Left lung (tissue), 10 donors: ENCODE measurements around the gene FOXRED1. TPM values are rescaled to one million over a fixed set of nuclear protein-coding genes. Genes with fewer than 3 reads are reported as not detected.

Source experiments
- ATAC-seq: fragments of 200-7000 bp; cut with Tn5 transposase; one replicate; pipeline ENCODE4 v1.9.1; 2020; ENCODE audit warnings: moderate library complexity
- DNase-seq, 4 donors: peaks; one replicate each; pipeline ENCODE4 v3.0.0-alpha.2; 2013 to 2020
- H3K27ac ChIP-seq, 2 donors: fragments of 200-600 bp; sonication (generic) in 1 of 2; one replicate each; pipeline versions ENCODE4 v1.5.0 to v1.8.0; 2020 to 2021
- H3K27me3 ChIP-seq, 2 donors: fragments of 200-600 bp; sonication (generic) in 1 of 2; one replicate each; pipeline versions ENCODE4 v1.5.0 to v1.8.0; 2020 to 2021
- H3K36me3 ChIP-seq, 2 donors: fragments of 200-600 bp; sonication (generic) in 1 of 2; one replicate each; pipeline versions ENCODE4 v1.5.0 to v1.8.0; 2020 to 2021
- H3K4me1 ChIP-seq, 2 donors: fragments of 200-600 bp; one replicate each; pipeline ENCODE4 v1.8.0; 2021
- H3K4me3 ChIP-seq, 2 donors: fragments of 200-600 bp; sonication (generic) in 1 of 2; one replicate each; pipeline versions ENCODE4 v1.5.0 to v1.8.0; 2020 to 2021; ENCODE audit warnings: mild to moderate bottlenecking in 1 of 2
- H3K9me3 ChIP-seq, 2 donors: fragments of 200-600 bp; sonication (generic) in 1 of 2; one replicate each; pipeline versions ENCODE4 v1.5.0 to v1.8.0; 2020 to 2021
- intact Hi-C, 2 donors: fragments of 100-400 bp; cut with DNase I; formaldehyde crosslinking; loops; one replicate each; pipeline versions ENCODE4 v1.11.2 to v1.14.2; 2022
- polyA plus RNA-seq, 6 donors: library from polyadenylated mRNA; unstranded; fragments of 120-200 nt; gene quantifications; one replicate each; pipeline ENCODE4 v1.2.1, GENCODE V29; 2013; ENCODE audit not compliant: insufficient read length in 6 of 6
- total RNA-seq, 2 donors: library from RNA; stranded (reverse); fragmentation: NEBNext Ultra II Directional; extraction: Animal tissue kit (Norgen Biotek cat#: 25700); gene quantifications; one replicate each; pipeline ENCODE4 v1.2.1, GENCODE V29; 2021
- TF ChIP-seq, protein P1 (sequence below), 2 donors: fragments of 200-600 bp; sonication (generic) in 1 of 2; IDR thresholded peaks; one replicate each; pipeline versions ENCODE4 v1.5.0 to v1.8.0; 2021; ENCODE audit warnings: antibody characterized with exemption in 2 of 2
- donor health status: DM: no; HTN: yes; CAD: no.
- donor health status: DM: no; HTN: no; CAD: no.

Gene FOXRED1
- total and polyA plus RNA-seq, 8 donors = 19.6 to 59.7 (median 45.5) TPM

GRCh38 chr11:126322996-126323395 is 54.0 kb downstream of the FOXRED1 start:
- intact Hi-C loops = no loop called here
- H3K27me3 ChIP-seq = no peaks in the 10 kb centered on the region
- H3K9me3 ChIP-seq = no peaks in the 10 kb centered on the region
- no peak for DNase-seq
- TF ChIP-seq, protein P1, sequence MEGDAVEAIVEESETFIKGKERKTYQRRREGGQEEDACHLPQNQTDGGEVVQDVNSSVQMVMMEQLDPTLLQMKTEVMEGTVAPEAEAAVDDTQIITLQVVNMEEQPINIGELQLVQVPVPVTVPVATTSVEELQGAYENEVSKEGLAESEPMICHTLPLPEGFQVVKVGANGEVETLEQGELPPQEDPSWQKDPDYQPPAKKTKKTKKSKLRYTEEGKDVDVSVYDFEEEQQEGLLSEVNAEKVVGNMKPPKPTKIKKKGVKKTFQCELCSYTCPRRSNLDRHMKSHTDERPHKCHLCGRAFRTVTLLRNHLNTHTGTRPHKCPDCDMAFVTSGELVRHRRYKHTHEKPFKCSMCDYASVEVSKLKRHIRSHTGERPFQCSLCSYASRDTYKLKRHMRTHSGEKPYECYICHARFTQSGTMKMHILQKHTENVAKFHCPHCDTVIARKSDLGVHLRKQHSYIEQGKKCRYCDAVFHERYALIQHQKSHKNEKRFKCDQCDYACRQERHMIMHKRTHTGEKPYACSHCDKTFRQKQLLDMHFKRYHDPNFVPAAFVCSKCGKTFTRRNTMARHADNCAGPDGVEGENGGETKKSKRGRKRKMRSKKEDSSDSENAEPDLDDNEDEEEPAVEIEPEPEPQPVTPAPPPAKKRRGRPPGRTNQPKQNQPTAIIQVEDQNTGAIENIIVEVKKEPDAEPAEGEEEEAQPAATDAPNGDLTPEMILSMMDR (IDR thresholded peaks at IDR 0.05) = no peak
- no peak overlapping the region for H3K27ac ChIP-seq
- H3K36me3 ChIP-seq = no peaks in the 10 kb centered on the region
- H3K4me3 ChIP-seq = no peak overlapping the region
- no peak for ATAC-seq
- H3K4me1 ChIP-seq = peaks cover 14 to 22% of the 10 kb centered on the region in 2 donors

- intact Hi-C loops = no loop called here
Observed at GRCh38 chr11:126327281-126328000, 58.5 kb downstream of the FOXRED1 start.

More at GRCh38 chr11:126327281-126328000, 58.5 kb downstream of the FOXRED1 start:
- ATAC-seq (no peak), DNase-seq (no peak)
- peaks cover 0 to 16% of the 10 kb centered on the region in 2 donors for H3K36me3 ChIP-seq
- TF ChIP-seq, protein P1 (IDR thresholded peaks at IDR 0.05) = no peak
- no peaks in the 10 kb centered on the region for H3K27me3 ChIP-seq
- no peak overlapping the region for H3K4me3 ChIP-seq
- no peak overlapping the region for H3K27ac ChIP-seq
- no peaks in the 10 kb centered on the region for H3K4me1 ChIP-seq
- H3K9me3 ChIP-seq = no peaks in the 10 kb centered on the region

Other genes starting within 250 kb of the FOXRED1 start
- 10 to 100 TPM; 10.7 to 16.3 TPM for gene CDON, start 206.3 kb upstream of the FOXRED1 start, total RNA-seq
- gene CDON, start 206.3 kb upstream of the FOXRED1 start, polyA plus RNA-seq = 10 to 100 TPM in 4 of 6 donors, 1 to 10 TPM in 2; 8.6 to 13.0 (median 11.1) TPM
- gene RPUSD4, start 57.5 kb upstream of the FOXRED1 start, total RNA-seq = 10 to 100 TPM; 13.2 to 21.1 TPM
- gene RPUSD4, start 57.5 kb upstream of the FOXRED1 start, polyA plus RNA-seq = 10 to 100 TPM; 39.7 to 45.8 (median 43.3) TPM
- 10 to 100 TPM; 23.7 to 27.8 TPM for gene FAM118B, start 57.4 kb upstream of the FOXRED1 start, total RNA-seq
- 10 to 100 TPM; 27.7 to 34.9 (median 29.5) TPM for gene FAM118B, start 57.4 kb upstream of the FOXRED1 start, polyA plus RNA-seq
- 100 to 1,000 TPM; 129 to 154 TPM for gene SRPRA, start 259 bp upstream of the FOXRED1 start, total RNA-seq
- gene SRPRA, start 259 bp upstream of the FOXRED1 start, polyA plus RNA-seq = 10 to 100 TPM; 67.9 to 95.1 (median 73.2) TPM
- 10 to 100 TPM in 1 of 2 donors, 1 to 10 TPM in 1; 8.5 to 15.4 TPM for gene TIRAP, start 13.9 kb downstream of the FOXRED1 start, total RNA-seq
- 10 to 100 TPM; 19.2 to 21.0 (median 19.4) TPM for gene TIRAP, start 13.9 kb downstream of the FOXRED1 start, polyA plus RNA-seq
- 10 to 100 TPM; 16.4 to 18.0 TPM for gene DCPS, start 34.9 kb downstream of the FOXRED1 start, total RNA-seq
- gene DCPS, start 34.9 kb downstream of the FOXRED1 start, polyA plus RNA-seq = 10 to 100 TPM; 19.9 to 24.4 (median 22.1) TPM
- 10 to 100 TPM; 33.1 to 35.9 TPM for gene ST3GAL4, start 86.5 kb downstream of the FOXRED1 start, total RNA-seq
- 10 to 100 TPM; 30.2 to 38.8 (median 34.6) TPM for gene ST3GAL4, start 86.5 kb downstream of the FOXRED1 start, polyA plus RNA-seq